Neutrophil (primary cell): ENCODE data around the gene SPINK6.

Experiments used
- H3K27ac ChIP-seq: fragments of 200-600 bp; sonication (generic); 2 replicates; pipeline ENCODE4 v1.5.1; 2016; ENCODE audit warnings: mild to moderate bottlenecking, moderate library complexity
- H3K27me3 ChIP-seq: fragments of 200-600 bp; sonication (generic); 2 replicates; pipeline ENCODE4 v1.6.0; 2016; ENCODE audit warnings: mild to moderate bottlenecking
- H3K36me3 ChIP-seq: fragments of 200-600 bp; sonication (generic); 2 replicates; pipeline ENCODE4 v1.5.1; 2017
- H3K4me1 ChIP-seq, 2 experiments: fragments of 200-600 bp in 1 of 2; sonication (generic) in 1 of 2; 1 replicate in 1 of 2; 2 replicates in 1 of 2; pipeline versions ENCODE4 v1.5.1 to v1.6.1; 2013 to 2016; ENCODE audit warnings: low read depth in 1 of 2, low read length in 1 of 2, mild to moderate bottlenecking in 1 of 2, moderate library complexity in 1 of 2; ENCODE audit not compliant: control insufficient read depth in 1 of 2, insufficient read depth in 1 of 2
- H3K4me3 ChIP-seq, 2 experiments: fragments of 200-600 bp in 1 of 2; sonication (generic) in 1 of 2; 1 replicate in 1 of 2; 2 replicates in 1 of 2; pipeline ENCODE4 v1.5.1; 2013 to 2016; ENCODE audit warnings: low read depth in 1 of 2, low read length in 1 of 2, mild to moderate bottlenecking in 1 of 2, moderate library complexity in 1 of 2
- H3K9me3 ChIP-seq: fragments of 200-600 bp; sonication (generic); 2 replicates; pipeline ENCODE4 v1.5.1; 2016
- TF ChIP-seq, protein P1 (sequence below): fragments of 200-600 bp; sonication (generic); IDR thresholded peaks from 2 replicates; pipeline ENCODE4 v1.5.1; 2016; ENCODE audit warnings: antibody characterized with exemption

The SPINK6 gene

GRCh38 chr5:148205865-148206264 lies 3.0 kb downstream of the SPINK6 start:
- Histone ChIP-seq H3K9me3 (no peaks in the 10 kb centered on the region), H3K4me1 (peaks cover 9 to 15% of the 10 kb centered on the region in 2 experiments), H3K27me3 (no peaks in the 10 kb centered on the region), H3K36me3 (no peaks in the 10 kb centered on the region), H3K4me3 (no peak overlapping the region), H3K27ac (no peak overlapping the region)
- TF ChIP-seq, protein P1, sequence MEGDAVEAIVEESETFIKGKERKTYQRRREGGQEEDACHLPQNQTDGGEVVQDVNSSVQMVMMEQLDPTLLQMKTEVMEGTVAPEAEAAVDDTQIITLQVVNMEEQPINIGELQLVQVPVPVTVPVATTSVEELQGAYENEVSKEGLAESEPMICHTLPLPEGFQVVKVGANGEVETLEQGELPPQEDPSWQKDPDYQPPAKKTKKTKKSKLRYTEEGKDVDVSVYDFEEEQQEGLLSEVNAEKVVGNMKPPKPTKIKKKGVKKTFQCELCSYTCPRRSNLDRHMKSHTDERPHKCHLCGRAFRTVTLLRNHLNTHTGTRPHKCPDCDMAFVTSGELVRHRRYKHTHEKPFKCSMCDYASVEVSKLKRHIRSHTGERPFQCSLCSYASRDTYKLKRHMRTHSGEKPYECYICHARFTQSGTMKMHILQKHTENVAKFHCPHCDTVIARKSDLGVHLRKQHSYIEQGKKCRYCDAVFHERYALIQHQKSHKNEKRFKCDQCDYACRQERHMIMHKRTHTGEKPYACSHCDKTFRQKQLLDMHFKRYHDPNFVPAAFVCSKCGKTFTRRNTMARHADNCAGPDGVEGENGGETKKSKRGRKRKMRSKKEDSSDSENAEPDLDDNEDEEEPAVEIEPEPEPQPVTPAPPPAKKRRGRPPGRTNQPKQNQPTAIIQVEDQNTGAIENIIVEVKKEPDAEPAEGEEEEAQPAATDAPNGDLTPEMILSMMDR: no peak

- Histone ChIP-seq H3K27me3 (no peaks in the 10 kb centered on the region), H3K9me3 (no peaks in the 10 kb centered on the region), H3K4me1 (peaks cover 3 to 7% of the 10 kb centered on the region in 2 experiments), H3K27ac (no peak overlapping the region), H3K36me3 (no peaks in the 10 kb centered on the region), H3K4me3 (no peak overlapping the region)
- TF ChIP-seq, protein P1: no peak
Observed at GRCh38 chr5:148206620-148207019, 3.8 kb downstream of the SPINK6 start.

- H3K4me3 ChIP-seq: no peak overlapping the region
- H3K9me3 ChIP-seq: no peaks in the 10 kb centered on the region
- H3K4me1 ChIP-seq: peaks cover 0 to 3% of the 10 kb centered on the region in 2 experiments
- no peak overlapping the region for H3K27ac ChIP-seq
- H3K27me3 ChIP-seq: no peaks in the 10 kb centered on the region
- TF ChIP-seq, protein P1: no peak
- no peaks in the 10 kb centered on the region for H3K36me3 ChIP-seq
Observed at GRCh38 chr5:148208226-148208625, 5.4 kb downstream of the SPINK6 start.

DNA sequence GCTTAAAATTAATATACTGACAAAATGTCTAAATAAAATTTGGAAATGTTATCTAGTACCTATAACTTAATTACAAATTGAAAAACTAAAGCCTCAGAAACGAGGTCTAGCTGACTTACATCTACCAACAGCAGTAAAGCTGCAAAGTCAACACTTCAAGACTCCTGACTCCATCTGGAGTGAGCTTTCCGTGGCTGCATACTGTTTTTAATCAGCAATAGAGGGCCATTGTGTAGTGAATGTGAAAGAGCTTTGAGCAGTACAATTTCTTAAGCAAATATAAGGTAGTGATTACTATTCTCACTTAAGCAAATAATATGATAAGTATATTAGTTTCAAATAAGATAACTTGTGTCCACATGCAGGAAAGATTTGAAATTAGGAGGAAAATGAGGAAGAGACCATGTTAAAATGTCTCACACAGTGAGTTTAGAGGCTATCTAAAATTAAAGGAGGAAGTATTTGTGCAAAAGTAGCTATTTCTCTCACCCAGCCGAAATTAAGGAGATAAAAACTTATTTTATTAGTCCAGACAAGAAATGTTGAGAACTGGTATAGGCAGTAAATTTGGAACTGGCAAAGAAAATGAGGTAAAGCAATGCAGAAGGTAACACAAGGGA lies 6.4 kb downstream of the SPINK6 start:
- H3K4me3 ChIP-seq: no peak overlapping the region
- no peaks in the 10 kb centered on the region for H3K27me3 ChIP-seq
- TF ChIP-seq, protein P1: no peak
- no peaks in the 10 kb centered on the region for H3K36me3 ChIP-seq
- peaks cover 0 to 3% of the 10 kb centered on the region in 2 experiments for H3K4me1 ChIP-seq
- no peaks in the 10 kb centered on the region for H3K9me3 ChIP-seq
- H3K27ac ChIP-seq: no peak overlapping the region

DNA sequence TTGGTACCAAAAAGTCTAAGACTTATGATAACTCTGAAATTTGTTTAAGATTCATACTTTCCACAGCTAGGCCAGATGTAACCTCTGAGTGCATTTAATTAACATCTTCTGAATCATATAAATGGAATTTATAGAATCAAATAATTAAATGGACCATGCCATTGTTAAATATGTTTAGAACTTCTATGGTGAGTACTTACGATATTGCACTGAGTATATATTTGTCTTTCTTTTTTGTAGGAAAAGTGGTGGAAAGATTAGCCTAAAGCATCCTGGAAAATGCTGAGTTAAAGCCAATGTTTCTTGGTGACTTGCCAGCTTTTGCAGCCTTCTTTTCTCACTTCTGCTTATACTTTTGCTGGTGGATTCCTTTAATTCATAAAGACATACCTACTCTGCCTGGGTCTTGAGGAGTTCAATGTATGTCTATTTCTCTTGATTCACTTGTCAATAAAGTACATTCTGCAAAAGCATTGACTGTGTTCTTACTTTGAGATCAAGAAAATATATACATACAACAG lies 11.9 kb downstream of the SPINK6 start:
- no peaks in the 10 kb centered on the region for H3K27me3 ChIP-seq
- no peaks in the 10 kb centered on the region for H3K9me3 ChIP-seq
- H3K27ac ChIP-seq: no peak overlapping the region
- no peak overlapping the region for H3K4me3 ChIP-seq
- TF ChIP-seq, protein P1: no peak
- no peaks in the 10 kb centered on the region for H3K4me1 ChIP-seq
- no peaks in the 10 kb centered on the region for H3K36me3 ChIP-seq
